Endodermal cell (in vitro differentiated cells): ENCODE measurements around the gene RAB3IP. TPM values are rescaled to one million over a fixed set of nuclear protein-coding genes. Genes with fewer than 3 reads are reported as not detected.

Experiments used
- DNase-seq: peaks from one replicate; pipeline ENCODE4 v3.0.0-alpha.2; 2017
- H3K27ac ChIP-seq: 2 replicates; pipeline ENCODE4 v1.5.1; 2013; ENCODE audit warnings: mild to moderate bottlenecking, low read depth, low read length, moderate library complexity
- H3K27me3 ChIP-seq: 2 replicates; pipeline ENCODE4 v1.6.1; 2013; ENCODE audit warnings: mild to moderate bottlenecking, low read length, moderate library complexity; ENCODE audit not compliant: insufficient read depth, control insufficient read depth, poor library complexity, severe bottlenecking
- H3K36me3 ChIP-seq: 2 replicates; pipeline ENCODE4 v1.7.0; 2013; ENCODE audit warnings: mild to moderate bottlenecking, low read length, moderate library complexity; ENCODE audit not compliant: control insufficient read depth, insufficient read depth
- H3K4me1 ChIP-seq: one replicate; pipeline ENCODE4 v1.7.0; 2013; ENCODE audit warnings: low read length; ENCODE audit not compliant: control insufficient read depth, insufficient read depth
- H3K4me3 ChIP-seq: 2 replicates; pipeline ENCODE4 v1.5.1; 2013; ENCODE audit warnings: mild to moderate bottlenecking, low read length, moderate library complexity
- H3K9ac ChIP-seq: 2 replicates; pipeline ENCODE4 v1.6.1; 2013; ENCODE audit warnings: mild to moderate bottlenecking, low read length, moderate library complexity; ENCODE audit not compliant: poor library complexity, severe bottlenecking; ENCODE audit errors: extremely low read depth
- H3K9me3 ChIP-seq: 2 replicates; pipeline ENCODE4 v1.6.1; 2013; ENCODE audit warnings: mild to moderate bottlenecking, low read length, moderate library complexity; ENCODE audit not compliant: control insufficient read depth
- H3K27ac Mint-ChIP-seq: 2 replicates; pipeline ENCODE4 v1.8.0; 2020; ENCODE audit warnings: mixed read lengths
- H3K27me3 Mint-ChIP-seq: 2 replicates; pipeline ENCODE4 v1.8.0; 2021; ENCODE audit warnings: mild to moderate bottlenecking, mixed read lengths; ENCODE audit not compliant: insufficient read depth
- H3K36me3 Mint-ChIP-seq: 2 replicates; pipeline ENCODE4 v1.8.0; 2020; ENCODE audit warnings: low read depth, mixed read lengths
- H3K4me1 Mint-ChIP-seq: 2 replicates; pipeline ENCODE4 v1.8.0; 2020; ENCODE audit warnings: mixed read lengths
- H3K4me3 Mint-ChIP-seq: 2 replicates; pipeline ENCODE4 v1.8.0; 2020; ENCODE audit warnings: mild to moderate bottlenecking, moderate library complexity, mixed read lengths
- H3K9me3 Mint-ChIP-seq: 2 replicates; pipeline ENCODE4 v1.8.0; 2020; ENCODE audit warnings: mild to moderate bottlenecking, mixed read lengths
- WGBS, 2 experiments: methylation state at CpG; one replicate each; pipeline versions ENCODE4 v1.1.5 to v1.1.7; 2013; ENCODE audit warnings: missing lambda C conversion rate in 2 of 2, mixed read lengths in 1 of 2; ENCODE audit not compliant: insufficient coverage in 1 of 2, insufficient read length in 1 of 2; 5-methylcytosine and 5-hydroxymethylcytosine counted together
- long read RNA-seq, 4 experiments: library from polyadenylated mRNA in 2 of 4; library from RNA in 1 of 4; library from capped mRNA in 1 of 4; stranded (forward) in 3 of 4; unstranded in 1 of 4; transcript quantifications; one replicate each; pipeline ENCODE4 v2.0.0, GENCODE V29; 2020 to 2021; ENCODE audit warnings: inconsistent platforms in 1 of 4
- polyA plus RNA-seq, 2 experiments: library from polyadenylated mRNA; stranded (reverse); fragments of 50-300 nt; gene quantifications; one replicate each; pipeline ENCODE4 v1.2.3, GENCODE V29; 2013
- total RNA-seq, 2 donors: library from RNA; stranded (reverse); fragmentation: NEBNext Ultra II Directional in 1 of 2; extraction: Animal tissue kit (Norgen Biotek cat#: 25700) in 1 of 2; gene quantifications; 2 replicates in 1 of 2; 3 replicates in 1 of 2; pipeline ENCODE4 v1.2.1, GENCODE V29; 2021
- TF ChIP-seq, protein P1 (sequence below): fragments of 200-600 bp; sonication (generic); conservative IDR thresholded peaks from 2 replicates; pipeline ENCODE4 v1.5.0; 2021; ENCODE audit warnings: antibody characterized with exemption, mild to moderate bottlenecking

RAB3IP gene, protein sequence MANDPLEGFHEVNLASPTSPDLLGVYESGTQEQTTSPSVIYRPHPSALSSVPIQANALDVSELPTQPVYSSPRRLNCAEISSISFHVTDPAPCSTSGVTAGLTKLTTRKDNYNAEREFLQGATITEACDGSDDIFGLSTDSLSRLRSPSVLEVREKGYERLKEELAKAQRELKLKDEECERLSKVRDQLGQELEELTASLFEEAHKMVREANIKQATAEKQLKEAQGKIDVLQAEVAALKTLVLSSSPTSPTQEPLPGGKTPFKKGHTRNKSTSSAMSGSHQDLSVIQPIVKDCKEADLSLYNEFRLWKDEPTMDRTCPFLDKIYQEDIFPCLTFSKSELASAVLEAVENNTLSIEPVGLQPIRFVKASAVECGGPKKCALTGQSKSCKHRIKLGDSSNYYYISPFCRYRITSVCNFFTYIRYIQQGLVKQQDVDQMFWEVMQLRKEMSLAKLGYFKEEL
- total RNA-seq: 10 to 100 TPM; 48.3 to 52.8 TPM
- 21.3 TPM for polyA plus RNA-seq (2013, experiment 1 of 2)
- polyA plus RNA-seq (2013, experiment 2 of 2): 22.3 TPM
- long read RNA-seq, experiment 1, transcript RAB3IP-201 (11 exons, 3,690 nt): major isoform, 9 of 14 reads
- long read RNA-seq, experiment 1, partial matches to known transcripts: 3 of 14 reads
- long read RNA-seq, experiment 1, other reads (novel, unspliced or antisense): 0 of 14 reads
- long read RNA-seq, experiment 2, transcript RAB3IP-201 (11 exons, 3,690 nt): major isoform, 27 of 39 reads
- long read RNA-seq, experiment 2, partial matches to known transcripts: 1 of 39 reads
- long read RNA-seq, experiment 2, other reads (novel, unspliced or antisense): 6 of 39 reads
- long read RNA-seq, experiment 3, full-length matches to known transcripts: 150 of 189 reads
- long read RNA-seq, experiment 3, partial matches to known transcripts: 9 of 189 reads
- long read RNA-seq, experiment 3, other reads (novel, unspliced or antisense): 30 of 189 reads
- long read RNA-seq, experiment 4, transcript RAB3IP-201 (11 exons, 3,690 nt): major isoform, 59 of 86 reads
- long read RNA-seq, experiment 4, partial matches to known transcripts: 4 of 86 reads
- long read RNA-seq, experiment 4, other reads (novel, unspliced or antisense): 17 of 86 reads

DNA sequence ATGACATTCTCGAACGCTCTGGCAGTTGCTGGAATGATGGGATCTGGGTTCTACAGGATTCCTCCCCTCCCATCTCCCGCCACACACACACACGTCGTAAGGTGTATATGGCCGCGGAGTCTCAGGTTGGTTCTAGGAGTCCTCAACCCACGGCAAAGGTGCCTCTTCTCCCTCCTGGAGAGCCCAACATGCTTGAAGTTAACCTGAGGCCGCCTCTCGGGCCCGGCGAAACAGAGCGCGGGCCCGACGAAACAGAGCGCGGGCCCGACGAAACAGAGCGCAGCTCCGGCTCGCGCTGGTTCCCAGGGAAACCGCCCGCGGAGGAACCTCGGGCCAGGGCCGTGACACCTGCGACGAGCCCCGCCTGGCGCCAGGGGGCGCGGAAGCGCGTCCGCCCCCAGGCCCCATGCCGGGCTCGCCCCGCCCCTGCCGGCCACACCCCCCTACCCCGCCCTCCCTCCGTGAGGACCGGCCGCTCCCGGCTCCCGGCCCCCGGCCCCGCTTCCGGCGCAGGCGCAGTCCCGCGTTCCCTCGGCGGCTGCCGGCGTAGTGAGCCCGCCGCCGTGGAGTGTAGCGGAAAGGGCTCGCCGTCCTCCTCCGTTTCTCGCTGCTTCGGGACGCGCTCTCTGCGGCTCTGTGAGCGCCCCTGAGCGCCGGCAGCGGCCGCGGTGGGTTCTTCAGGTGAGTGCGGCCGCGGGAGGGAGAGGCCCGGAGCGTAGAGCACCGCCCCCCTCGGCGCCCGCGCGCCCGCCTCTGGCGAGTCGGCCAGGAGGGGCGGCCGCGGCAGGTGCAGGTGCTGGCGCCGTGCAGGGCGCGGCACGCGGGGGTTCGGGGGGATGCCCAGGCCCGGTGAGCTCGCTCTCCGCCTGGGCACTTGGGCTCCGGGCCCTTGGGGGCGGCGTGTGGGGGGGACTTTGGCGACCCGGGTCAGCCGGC, at the start of gene RAB3IP:
Gene RAB3IP, plus strand, starts transcription at position 510 of the 936 bp plus-strand sequence. CDS start 16,549 bp downstream, outside the sequence.
- peak within 1 kb of the TSS; percentile 74 for H3K4me3 Mint-ChIP-seq
- no peaks in the 10 kb centered on the region for H3K36me3 Mint-ChIP-seq
- peaks cover 47% of the 10 kb centered on the region for H3K27me3 Mint-ChIP-seq
- WGBS, 2 experiments: 0 to 1% methylated on average over 17 to 110 of the region's 110 CpGs
- no peaks in the 10 kb centered on the region for H3K9me3 ChIP-seq
- H3K4me1 ChIP-seq: no peaks in the 10 kb centered on the region
- H3K9ac ChIP-seq: peak within 1 kb of the TSS; percentile 58
- peaks cover 20% of the 10 kb centered on the region for H3K4me1 Mint-ChIP-seq
- H3K27ac Mint-ChIP-seq: peak within 1 kb of the TSS; percentile 81
- H3K27ac ChIP-seq: no peak within 1 kb of the TSS
- no peaks in the 10 kb centered on the region for H3K36me3 ChIP-seq
- H3K27me3 ChIP-seq: peaks cover 20% of the 10 kb centered on the region
- H3K9me3 Mint-ChIP-seq: no peaks in the 10 kb centered on the region
- TF ChIP-seq, protein P1, sequence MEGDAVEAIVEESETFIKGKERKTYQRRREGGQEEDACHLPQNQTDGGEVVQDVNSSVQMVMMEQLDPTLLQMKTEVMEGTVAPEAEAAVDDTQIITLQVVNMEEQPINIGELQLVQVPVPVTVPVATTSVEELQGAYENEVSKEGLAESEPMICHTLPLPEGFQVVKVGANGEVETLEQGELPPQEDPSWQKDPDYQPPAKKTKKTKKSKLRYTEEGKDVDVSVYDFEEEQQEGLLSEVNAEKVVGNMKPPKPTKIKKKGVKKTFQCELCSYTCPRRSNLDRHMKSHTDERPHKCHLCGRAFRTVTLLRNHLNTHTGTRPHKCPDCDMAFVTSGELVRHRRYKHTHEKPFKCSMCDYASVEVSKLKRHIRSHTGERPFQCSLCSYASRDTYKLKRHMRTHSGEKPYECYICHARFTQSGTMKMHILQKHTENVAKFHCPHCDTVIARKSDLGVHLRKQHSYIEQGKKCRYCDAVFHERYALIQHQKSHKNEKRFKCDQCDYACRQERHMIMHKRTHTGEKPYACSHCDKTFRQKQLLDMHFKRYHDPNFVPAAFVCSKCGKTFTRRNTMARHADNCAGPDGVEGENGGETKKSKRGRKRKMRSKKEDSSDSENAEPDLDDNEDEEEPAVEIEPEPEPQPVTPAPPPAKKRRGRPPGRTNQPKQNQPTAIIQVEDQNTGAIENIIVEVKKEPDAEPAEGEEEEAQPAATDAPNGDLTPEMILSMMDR: peak; percentile 89
- DNase-seq: peak; percentile 99
- H3K4me3 ChIP-seq: peak within 1 kb of the TSS; percentile 83

DNA sequence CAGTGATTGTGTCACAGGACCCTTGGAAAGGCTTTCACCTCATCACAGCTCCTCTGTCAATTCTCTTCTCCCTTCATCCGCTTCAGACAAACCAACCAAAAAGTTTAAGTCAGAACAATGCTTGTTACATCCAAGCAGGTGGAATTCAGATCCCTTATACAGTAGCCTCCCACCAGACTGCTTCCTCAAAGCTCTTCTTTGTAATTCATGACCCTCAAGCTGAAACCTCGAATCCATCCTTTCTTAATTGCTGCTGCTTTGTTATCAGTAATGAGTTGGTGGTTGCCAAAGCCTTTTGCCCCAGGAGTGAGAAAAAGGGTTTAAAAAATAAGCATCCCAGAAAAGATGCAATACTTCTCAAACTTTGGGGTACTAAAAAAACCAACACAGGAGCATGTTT, 49.0 kb upstream of the RAB3IP start:
- no peaks in the 10 kb centered on the region for H3K27me3 ChIP-seq
- TF ChIP-seq, protein P1: no peak
- no peaks in the 10 kb centered on the region for H3K4me1 ChIP-seq
- Mint-ChIP-seq H3K9me3 (no peaks in the 10 kb centered on the region), H3K27me3 (no peaks in the 10 kb centered on the region), H3K36me3 (no peaks in the 10 kb centered on the region), H3K27ac (no peak overlapping the region), H3K4me1 (peaks cover 13% of the 10 kb centered on the region), H3K4me3 (no peak overlapping the region)
- H3K9ac ChIP-seq: no peak overlapping the region
- H3K4me3 ChIP-seq: no peak overlapping the region
- H3K27ac ChIP-seq: no peak overlapping the region
- no peaks in the 10 kb centered on the region for H3K9me3 ChIP-seq
- DNase-seq: peak; percentile 57
- WGBS, 2 experiments: 0 to 51% methylated on average over 1 to 2 of the region's 2 CpGs
- no peaks in the 10 kb centered on the region for H3K36me3 ChIP-seq
